Ishikawa (cell line): ENCODE results near the gene GAREM1.

Source experiments
- CEBPB ChIP-seq: IDR thresholded peaks from 2 replicates; pipeline ENCODE4 v1.6.1; 2012
- CREB1 ChIP-seq: IDR thresholded peaks from 2 replicates; pipeline ENCODE4 v1.6.1; 2012; ENCODE audit warnings: low read depth
- EGR1 ChIP-seq: IDR thresholded peaks from 2 replicates; pipeline ENCODE4 v1.6.1; 2012
- EP300 ChIP-seq: IDR thresholded peaks from 2 replicates; pipeline ENCODE4 v1.6.1; 2012; ENCODE audit warnings: borderline replicate concordance
- FOXM1 ChIP-seq: IDR thresholded peaks from 2 replicates; pipeline ENCODE4 v1.6.1; 2012; ENCODE audit warnings: low read depth, borderline replicate concordance
- MAX ChIP-seq: IDR thresholded peaks from 2 replicates; pipeline ENCODE4 v1.6.1; 2012
- NFIC ChIP-seq: IDR thresholded peaks from 2 replicates; pipeline ENCODE4 v1.6.1; 2012
- RAD21 ChIP-seq: IDR thresholded peaks from 2 replicates; pipeline ENCODE4 v1.6.1; 2012; ENCODE audit warnings: low read depth
- TAF1 ChIP-seq: IDR thresholded peaks from 2 replicates; pipeline ENCODE4 v1.6.1; 2012; ENCODE audit warnings: low read depth, mild to moderate bottlenecking
- TCF12 ChIP-seq: IDR thresholded peaks from 2 replicates; pipeline ENCODE4 v1.6.1; 2012; ENCODE audit warnings: low read depth
- TEAD4 ChIP-seq: IDR thresholded peaks from 2 replicates; pipeline ENCODE4 v1.6.1; 2012
- YY1 ChIP-seq: IDR thresholded peaks from 2 replicates; pipeline ENCODE4 v1.6.1; 2012; ENCODE audit warnings: low read depth
- ZBTB7A ChIP-seq: IDR thresholded peaks from 2 replicates; pipeline ENCODE4 v1.6.1; 2012; ENCODE audit warnings: low read depth
- TF ChIP-seq, protein P1 (sequence below): IDR thresholded peaks from 2 replicates; pipeline ENCODE4 v1.6.1; 2012; ENCODE audit warnings: low read depth, mild to moderate bottlenecking

DNA sequence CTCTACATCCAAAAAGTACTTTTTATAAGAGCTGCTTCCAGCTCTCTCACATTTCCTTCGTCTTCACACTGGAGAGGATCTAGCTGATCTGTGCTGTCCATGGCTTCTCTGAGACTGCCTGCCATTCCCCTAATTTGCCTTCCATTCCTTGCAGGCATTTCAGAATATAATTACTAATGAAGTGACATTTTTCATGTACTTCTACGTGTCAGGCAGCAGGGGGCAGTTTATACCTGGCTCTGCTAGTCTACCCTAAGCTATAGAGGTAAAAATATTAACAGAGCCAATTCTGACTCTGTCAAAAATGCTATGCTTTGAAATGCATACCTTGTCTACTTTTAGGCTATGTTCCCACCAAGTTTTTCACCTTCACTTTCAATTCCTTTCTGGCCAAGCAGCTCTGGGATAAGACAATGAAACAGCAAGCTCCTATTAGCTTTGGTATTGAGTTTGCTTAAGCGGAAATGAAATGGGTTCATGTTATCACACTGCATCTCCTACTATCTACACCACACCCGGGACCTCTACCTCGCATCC lies 198.9 kb downstream of the GAREM1 start:
- TF ChIP-seq EP300, result no peak
- no peak for TF ChIP-seq YY1
- no peak for TF ChIP-seq TAF1
- peak; percentile 94 for TF ChIP-seq RAD21
- TF ChIP-seq, protein P1, sequence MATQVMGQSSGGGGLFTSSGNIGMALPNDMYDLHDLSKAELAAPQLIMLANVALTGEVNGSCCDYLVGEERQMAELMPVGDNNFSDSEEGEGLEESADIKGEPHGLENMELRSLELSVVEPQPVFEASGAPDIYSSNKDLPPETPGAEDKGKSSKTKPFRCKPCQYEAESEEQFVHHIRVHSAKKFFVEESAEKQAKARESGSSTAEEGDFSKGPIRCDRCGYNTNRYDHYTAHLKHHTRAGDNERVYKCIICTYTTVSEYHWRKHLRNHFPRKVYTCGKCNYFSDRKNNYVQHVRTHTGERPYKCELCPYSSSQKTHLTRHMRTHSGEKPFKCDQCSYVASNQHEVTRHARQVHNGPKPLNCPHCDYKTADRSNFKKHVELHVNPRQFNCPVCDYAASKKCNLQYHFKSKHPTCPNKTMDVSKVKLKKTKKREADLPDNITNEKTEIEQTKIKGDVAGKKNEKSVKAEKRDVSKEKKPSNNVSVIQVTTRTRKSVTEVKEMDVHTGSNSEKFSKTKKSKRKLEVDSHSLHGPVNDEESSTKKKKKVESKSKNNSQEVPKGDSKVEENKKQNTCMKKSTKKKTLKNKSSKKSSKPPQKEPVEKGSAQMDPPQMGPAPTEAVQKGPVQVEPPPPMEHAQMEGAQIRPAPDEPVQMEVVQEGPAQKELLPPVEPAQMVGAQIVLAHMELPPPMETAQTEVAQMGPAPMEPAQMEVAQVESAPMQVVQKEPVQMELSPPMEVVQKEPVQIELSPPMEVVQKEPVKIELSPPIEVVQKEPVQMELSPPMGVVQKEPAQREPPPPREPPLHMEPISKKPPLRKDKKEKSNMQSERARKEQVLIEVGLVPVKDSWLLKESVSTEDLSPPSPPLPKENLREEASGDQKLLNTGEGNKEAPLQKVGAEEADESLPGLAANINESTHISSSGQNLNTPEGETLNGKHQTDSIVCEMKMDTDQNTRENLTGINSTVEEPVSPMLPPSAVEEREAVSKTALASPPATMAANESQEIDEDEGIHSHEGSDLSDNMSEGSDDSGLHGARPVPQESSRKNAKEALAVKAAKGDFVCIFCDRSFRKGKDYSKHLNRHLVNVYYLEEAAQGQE, result no peak
- TF ChIP-seq ZBTB7A, result no peak
- no peak for TF ChIP-seq EGR1
- TF ChIP-seq NFIC, result no peak
- TF ChIP-seq TEAD4, result peak; percentile 65
- TF ChIP-seq MAX, result no peak
- TF ChIP-seq FOXM1, result no peak
- TF ChIP-seq CREB1, result no peak
- TF ChIP-seq TCF12, result no peak
- TF ChIP-seq CEBPB, result no peak
